ENCODE results near the gene GALC.
"Not testable (repeated sequence)": the region's sequence is repeated elsewhere in the genome, so short reads cannot be mapped to it uniquely, and the experiment has no call there.

GALC gene

DNA sequence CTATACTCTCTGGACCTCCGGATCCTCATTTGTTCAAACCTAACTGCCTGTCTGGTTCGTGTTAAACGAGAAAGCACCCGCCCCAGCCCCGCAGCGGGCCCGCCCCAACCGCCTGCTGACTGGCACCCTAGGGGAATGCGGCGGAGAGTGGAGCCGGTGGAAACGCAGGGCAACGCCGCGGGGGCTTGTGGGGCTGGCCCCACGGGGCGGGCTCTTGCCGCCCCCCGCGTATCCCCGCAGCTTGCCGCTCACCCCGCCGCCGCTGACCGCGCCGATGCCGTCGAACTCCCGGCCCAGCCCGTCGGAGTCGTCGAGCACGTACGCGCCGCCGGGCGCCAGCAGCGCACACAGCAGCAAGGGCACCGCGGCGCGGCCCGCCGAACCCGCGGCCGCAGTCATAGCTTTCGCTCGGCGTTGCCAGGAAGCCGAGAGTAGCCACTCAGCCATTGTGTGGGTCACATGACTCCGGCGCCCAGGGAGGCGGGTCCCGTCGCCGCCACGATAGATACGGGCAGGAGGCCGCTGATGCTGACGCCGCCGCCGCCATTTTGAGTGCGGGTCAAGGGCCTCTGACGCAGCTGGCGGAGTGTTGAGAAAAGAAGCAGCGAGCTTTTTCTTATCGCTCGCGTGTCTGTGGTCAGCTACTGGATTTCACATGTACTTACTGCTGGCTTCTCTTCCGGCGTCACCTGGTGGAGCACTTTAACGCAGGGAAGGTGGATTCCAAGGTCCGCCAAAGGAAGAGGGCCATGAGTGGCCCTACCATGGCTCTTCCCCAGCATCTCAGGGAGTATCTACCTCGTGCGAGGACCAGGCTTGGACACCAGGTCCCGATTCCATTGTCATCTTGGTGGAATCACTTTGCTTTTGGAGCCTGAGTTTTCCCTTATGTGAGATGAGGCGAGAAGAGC, at the start of gene GALC:
Gene GALC, minus strand, starts transcription at position 465 of the 911 bp plus-strand sequence. Its CDS starts 18 bp downstream, at position 447.
- DNase-seq = peak; percentile 81

GRCh38 chr14:88040146-88040545, 47.2 kb upstream of the GALC start:
- DNase-seq = no peak

GRCh38 chr14:88039197-88039596, 46.2 kb upstream of the GALC start:
- no peak for DNase-seq

GRCh38 chr14:88037325-88037724, 44.3 kb upstream of the GALC start:
- DNase-seq = no peak

DNA sequence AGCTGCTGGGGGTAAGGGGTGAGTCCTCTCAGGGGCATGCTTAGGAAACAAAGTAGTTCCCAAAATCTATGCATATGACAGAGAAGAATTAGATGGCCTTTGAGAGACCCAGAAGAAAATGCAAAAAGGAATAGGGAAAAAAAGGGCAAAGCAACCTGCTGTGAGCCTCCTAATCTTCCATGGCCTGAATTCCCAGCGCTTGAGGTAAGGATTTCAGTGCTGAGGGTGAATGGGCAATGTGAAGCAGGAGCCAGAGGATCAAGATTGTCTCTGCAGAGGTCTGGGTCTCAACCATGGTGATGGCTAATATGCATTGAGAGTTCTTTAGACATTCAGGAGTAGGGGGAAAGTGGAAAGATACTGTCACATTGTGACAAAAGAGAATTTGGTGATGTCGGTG, 43.4 kb upstream of the GALC start:
- no peak for DNase-seq

GRCh38 chr14:88034076-88034475, 41.1 kb upstream of the GALC start:
- no peak for DNase-seq

GRCh38 chr14:88032373-88032772, 39.4 kb upstream of the GALC start:
- no peak for DNase-seq

DNA sequence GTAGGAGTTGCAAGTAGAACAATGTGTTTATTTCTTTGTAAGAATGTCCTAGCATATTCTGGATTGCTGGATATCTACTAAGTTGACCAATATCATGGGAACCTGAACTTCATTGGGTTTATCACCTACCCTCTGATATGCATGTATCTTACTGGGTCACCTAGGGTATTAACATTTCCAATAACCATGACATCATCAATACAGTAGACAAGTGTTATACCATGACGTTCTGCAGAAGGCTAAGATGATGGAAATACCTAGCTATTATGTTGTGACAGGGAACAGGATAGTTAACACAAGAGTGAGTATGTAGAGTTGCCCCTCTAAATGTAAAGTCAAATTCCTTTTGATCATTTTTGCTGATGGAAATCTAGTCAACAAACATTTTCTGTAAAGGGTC, 37.9 kb upstream of the GALC start:
- DNase-seq = no peak

DNA sequence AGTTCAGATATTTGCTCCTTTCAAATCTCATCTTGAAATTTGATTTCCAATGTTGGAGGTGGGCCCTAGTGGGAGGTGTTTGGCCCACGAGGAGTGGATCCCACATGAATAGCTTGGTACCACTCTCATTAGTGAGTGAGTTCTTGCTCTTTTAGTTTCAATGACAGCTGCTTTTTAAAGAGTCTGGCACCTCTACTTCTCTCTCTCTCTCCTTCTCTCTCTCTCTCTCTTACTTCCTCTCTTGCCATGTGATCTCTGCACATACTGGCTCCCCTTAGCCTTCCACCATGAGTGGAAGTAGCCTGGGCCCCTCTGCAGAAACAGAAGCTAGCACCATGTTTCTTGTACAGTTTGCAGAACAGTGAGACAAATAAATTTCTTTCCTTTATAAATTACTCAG, 37.1 kb upstream of the GALC start:
- no peak for DNase-seq

- DNase-seq = no peak
Observed at GRCh38 chr14:88029500-88029899, 36.5 kb upstream of the GALC start.

GRCh38 chr14:88026890-88027289, 33.9 kb upstream of the GALC start:
- DNase-seq = no peak

- DNase-seq = no peak
Observed at GRCh38 chr14:88025313-88025712, 32.3 kb upstream of the GALC start.

- not testable (repeated sequence) for DNase-seq
Observed at GRCh38 chr14:88024252-88025086, 31.5 kb upstream of the GALC start.

DNA sequence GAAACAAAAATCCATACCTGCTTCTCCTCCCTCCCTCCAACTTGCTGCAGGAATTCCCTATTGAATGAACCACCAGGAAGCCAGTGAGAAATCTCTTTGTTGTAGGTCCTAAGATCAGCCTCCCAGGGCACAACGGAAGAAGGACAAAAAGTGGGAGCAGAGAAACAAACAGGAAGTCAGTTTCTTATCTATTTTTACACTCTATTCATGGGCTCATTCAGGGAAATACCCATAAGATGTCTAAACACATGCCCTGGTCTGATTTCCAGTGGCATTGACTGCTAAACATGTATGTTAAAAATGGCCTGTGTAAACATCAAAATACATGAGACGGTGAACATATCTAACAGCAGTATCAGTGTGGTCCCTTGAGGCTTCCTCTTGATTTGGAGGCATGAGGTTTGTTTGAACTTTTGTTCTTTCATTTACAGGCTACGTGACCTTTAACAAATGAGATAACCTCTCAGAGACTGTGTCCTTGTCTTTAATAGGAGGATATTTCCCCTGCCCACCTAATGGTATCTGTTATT, 30.7 kb upstream of the GALC start:
- DNase-seq = no peak

GRCh38 chr14:88017535-88017934, 24.6 kb upstream of the GALC start:
- DNase-seq = no peak

- DNase-seq = no peak
Observed at GRCh38 chr14:88016768-88017167, 23.8 kb upstream of the GALC start.

- no peak for DNase-seq
Observed at GRCh38 chr14:88013750-88014349, 20.9 kb upstream of the GALC start.

- DNase-seq = no peak
Observed at GRCh38 chr14:88012495-88012894, 19.5 kb upstream of the GALC start.

DNA sequence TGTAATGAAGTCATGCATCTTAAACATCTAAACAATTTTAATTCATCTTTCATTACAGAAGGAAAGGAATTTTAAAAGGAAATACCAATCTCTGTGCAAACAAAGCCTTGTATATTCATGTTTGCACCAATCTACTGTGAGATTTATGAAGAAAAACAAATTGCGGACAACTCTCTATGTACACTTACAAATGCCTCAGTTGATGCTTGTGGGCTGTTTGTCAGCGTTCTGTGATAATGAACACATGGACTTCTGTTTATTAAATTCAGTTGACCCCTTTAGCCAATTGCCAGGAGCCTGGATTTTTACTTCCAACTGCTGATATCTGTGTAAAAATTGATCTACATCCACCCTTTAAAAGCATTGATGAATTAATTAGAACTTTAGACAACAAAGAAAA, 17.3 kb upstream of the GALC start:
- no peak for DNase-seq

DNA sequence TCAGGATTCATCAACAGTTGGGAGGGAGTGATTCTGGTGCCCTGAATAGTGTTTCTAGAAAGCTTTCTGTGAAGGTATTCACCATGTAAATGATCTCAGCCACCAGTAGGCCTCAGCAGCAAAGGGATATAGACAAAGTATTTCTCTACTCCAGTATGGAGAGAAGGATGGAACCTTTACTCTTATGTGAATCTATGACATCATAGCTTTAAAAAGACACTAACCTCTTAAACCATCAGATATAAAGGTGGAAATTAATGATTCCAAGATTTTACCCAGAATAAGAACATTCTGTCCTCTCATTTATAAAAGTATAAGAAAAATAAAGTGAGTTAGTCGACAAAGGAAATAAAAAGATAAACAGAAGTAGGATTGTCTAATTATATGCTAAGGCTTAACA, 16.5 kb upstream of the GALC start:
- DNase-seq = no peak

DNA sequence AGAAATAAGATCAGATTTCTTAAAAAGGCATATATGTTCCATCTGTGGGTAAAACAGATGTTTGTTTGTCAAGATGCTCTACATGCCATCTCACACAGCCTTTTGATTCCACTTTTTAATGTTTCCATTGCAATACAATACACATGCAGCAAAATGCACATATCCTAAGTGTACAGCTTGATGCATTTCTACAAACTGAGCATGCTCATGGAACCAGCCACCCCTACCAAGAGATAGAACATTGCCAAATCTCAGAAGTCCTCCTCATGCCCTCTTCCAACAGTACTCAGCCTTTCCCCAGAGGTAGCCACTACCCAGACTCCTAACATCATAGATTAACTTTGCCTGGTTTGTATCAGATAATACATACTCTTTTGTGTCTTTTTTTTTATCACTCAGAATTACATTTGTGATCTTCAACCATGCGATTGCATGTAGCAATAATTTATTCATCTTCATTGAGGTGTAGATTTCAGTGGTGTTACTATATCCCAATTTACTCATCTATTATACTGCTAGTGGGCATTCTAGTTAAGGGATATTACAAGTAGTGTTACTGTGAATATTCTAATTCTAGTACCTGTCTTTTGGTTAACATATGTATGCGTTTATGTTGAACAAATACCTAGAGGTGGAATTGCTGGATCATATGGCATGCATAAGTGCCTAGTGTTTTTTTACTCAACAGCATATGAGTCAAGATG, 15.2 kb upstream of the GALC start:
- no peak for DNase-seq

DNA sequence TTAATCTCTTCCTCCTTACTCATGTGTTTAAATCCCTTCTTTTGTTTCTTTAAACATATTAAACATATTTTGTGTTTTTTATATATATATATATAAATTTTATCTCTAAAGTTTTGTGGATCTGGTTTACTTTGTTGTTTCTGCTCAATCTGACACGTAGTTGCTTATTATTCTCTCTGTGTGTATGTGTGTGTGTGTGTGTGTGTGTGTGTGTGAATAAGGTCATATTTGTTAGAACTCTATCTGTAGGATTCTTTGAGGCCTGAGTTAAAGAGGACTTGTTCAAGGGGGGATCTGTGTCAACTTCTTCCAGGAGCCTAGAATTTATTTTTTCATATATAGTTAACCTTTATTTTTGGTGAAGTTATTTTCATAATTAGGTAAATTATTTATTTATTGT, 14.6 kb upstream of the GALC start:
- DNase-seq = no peak
